ENCODE results near the gene SMIM5.

The SMIM5 gene

DNA sequence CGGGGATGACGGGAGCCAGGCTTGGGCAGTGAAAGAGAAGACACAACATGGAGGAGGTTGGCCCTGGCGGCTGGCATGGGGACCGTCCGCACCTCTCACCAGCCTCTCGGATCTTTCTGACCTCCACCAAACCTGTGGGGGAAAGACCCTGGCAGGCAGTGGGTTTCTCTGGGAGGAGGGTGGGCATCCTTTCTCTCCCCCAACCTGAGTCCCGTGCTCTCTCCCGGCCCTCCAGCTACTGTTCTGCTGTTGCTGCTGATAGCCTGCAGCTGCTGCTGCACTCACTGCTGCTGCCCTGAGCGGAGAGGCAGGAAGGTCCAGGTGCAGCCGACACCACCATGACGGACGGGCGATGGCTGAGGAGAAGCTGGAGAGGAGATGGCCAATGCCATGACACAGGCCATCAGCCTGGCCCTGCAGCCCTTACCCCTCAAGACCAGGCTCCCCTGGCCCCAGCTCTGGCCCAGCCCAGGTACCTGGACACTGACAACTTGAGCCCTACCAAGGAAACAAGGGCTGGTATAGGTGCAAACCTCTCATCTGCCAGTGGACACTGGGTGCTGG lies 7.4 kb downstream of the SMIM5 start:
- DNase-seq (ENCODE audit: low spot score) = no peak

DNA sequence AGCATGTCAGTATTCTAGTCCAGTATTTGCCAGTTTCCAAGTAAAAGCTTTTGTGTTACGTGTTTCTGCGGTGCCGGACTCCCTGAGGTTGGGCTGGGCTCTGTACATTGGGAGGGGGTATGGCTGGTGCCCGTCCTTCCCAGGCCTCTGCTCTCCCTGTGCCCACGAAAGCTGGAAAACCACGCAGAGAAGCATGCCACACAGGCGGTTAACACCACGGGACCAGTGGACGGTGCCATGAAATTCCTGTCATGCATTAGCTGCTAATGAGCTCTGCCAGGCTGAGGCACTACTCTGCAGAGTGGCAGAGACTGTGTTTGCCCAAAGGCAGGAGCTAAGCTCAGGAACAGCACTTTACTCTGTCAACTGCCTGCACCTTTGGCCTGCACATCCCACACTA lies 8.1 kb downstream of the SMIM5 start:
- no peak for DNase-seq (ENCODE audit: low spot score)

DNA sequence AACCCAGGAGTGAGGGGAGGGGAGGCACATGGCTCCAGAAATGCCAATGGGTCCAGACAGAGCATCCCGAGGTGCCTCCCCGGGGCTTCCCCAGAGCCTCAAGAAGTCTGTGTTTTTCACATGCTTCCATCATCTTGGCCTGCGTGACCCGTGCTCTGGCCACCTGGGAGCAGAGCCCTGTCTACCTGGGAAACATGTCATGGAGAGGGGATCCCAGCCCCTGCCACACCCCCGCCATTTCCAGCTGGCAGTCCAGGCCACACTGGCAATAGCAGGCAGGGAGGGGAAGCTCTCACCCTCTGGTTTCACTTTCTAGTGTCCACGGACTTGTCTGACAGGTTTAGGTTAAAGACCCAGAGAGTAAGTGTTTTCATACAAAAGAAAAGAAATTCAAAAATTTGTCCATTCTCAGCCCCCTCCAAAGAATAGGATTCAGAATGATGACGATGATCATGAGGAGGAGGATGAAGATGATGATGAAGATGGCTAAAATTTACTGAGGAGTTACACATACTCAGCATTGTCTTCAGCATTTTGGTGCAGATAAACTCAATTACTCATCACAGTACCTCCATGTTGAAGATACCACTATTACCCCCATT lies 9.0 kb downstream of the SMIM5 start:
- no peak for DNase-seq (ENCODE audit: low spot score)

DNA sequence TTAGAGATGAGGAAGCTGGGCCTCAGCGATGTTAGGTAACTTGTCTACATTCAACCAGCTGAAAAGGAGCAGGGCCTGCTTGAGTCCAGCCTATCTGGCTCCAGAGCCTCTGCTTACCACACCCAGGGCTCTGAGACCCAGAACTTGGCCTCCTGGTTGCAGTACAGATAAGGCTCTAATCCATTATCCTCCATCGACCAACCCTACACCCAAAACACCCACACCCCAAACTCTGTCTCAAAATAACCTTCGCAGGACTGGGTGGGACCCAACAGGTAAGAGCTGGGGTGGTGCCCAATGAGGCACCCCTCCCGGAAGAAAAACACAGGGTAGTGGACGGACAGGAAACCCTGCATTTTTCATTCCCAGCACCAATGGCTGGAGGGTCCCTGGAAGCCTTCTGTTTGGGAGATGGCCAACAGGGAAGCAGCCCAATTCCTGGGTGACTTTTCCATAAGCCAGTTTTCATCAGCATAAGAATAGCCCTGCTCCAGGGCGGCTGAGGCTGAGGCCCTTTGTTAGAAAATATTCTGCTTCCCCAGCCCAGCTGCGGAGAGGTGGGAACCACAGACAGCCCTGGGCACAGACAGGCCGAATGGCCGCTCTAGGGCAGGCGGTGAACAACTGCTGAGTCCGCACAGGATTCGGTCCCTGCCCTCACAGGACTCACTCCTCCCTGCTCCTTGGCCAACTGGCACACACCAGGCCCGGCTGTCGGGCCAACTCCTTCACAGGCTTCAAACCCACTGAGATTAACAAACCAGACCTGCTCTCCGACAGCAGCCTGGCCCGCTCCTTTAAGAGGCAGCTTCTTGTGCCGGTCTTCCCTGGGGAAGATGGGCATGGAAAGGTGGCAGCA lies 9.8 kb downstream of the SMIM5 start:
- DNase-seq (ENCODE audit: low spot score) = no peak

GRCh38 chr17:75643643-75644017 lies 10.4 kb downstream of the SMIM5 start:
- DNase-seq (ENCODE audit: low spot score) = no peak

DNA sequence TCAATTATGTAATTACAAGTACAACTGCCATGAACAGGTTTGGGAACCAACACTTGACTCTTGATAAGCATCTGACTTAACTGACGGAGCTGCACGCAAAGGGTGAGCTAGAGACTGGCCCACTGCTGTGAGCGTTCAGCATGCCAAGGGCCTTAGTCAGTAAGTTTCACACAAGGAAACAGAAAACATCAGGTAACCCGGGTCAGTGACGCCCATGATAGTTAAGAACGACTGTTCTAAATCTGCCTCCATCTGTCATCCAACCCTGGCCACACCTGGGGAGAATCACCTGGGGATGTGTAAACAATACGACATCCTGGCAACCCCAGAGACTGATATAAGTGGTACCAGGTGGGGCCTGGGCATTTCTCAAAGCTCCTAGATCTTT lies 12.3 kb downstream of the SMIM5 start:
- DNase-seq (ENCODE audit: low spot score) = no peak

DNA sequence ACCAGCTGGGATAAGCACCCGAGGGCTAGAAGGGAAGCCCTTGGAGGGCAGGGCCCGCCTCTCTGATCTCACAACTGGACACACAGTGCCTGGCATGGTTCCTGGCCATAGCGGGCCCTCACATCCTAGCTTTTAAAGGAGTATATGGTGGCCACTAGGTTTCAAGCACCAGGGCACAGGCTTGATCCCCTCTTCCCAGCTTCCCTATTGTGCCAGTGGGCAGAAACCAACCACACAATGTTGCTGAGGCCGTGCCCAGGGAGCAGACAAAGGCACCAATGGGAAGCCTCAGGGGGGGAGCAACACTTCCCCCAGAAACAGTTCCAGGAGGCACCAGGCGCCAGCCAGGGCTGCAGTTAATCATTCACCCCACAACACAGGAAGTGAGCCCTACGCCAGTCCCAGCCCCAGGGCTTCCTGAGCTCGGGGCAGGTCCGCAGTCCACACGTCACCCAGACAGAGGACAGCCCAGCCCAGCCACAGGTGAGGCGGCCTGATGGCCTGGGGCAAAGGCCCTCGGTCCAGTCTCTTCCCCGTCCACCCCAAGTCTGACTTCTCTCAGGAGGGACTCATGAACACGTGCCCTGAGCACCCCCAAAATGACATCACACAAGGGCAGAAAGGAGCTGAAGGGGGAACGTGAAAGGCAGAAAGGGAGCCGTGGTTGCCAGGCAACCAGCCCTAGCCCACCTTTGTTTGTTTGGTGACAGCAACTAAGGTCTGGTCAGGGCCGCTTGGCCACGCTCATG lies 12.8 kb downstream of the SMIM5 start:
- DNase-seq (ENCODE audit: low spot score) = peak; percentile 86

GRCh38 chr17:75646638-75646992 lies 13.4 kb downstream of the SMIM5 start:
- DNase-seq (ENCODE audit: low spot score) = no peak

DNA sequence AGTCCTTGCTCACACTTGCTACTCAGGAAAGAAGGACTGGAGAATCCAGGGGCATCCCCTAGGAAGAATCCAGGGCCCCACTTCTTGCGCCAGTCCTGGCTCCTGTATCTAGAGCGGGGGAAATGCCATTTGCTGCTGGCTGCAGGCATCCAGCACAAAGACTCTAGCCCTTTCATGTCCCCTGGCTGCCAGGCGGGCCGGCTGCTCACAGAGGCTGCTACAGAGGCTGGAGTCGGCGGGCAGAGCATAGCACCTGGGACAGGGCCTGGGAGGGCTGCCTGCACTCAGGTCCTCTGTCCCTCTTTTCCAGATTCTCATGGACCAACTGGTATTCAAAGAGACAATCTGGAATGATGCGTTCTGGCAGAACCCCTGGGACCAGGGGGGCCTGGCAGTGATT lies 13.8 kb downstream of the SMIM5 start:
- no peak for DNase-seq (ENCODE audit: low spot score)

DNA sequence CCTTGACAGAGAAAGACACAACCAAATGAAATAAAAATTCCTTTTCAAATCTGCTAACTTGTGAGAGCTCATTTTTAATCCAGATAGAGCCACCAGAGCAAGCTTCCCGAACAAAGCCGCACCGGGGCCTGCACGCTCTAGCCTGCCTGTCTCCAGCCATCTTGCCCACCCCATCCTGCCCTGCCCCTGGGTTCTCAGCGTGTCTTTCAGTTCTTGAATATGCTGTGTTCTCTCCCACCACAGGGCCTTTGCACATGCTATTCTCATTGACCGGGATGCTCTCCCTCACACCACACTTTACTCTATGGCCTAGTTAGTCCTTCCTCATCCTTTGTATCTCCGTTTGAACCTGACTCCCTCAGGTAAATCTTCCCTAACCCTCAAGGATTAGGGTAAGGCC lies 14.7 kb downstream of the SMIM5 start:
- no peak for DNase-seq (ENCODE audit: low spot score)

DNA sequence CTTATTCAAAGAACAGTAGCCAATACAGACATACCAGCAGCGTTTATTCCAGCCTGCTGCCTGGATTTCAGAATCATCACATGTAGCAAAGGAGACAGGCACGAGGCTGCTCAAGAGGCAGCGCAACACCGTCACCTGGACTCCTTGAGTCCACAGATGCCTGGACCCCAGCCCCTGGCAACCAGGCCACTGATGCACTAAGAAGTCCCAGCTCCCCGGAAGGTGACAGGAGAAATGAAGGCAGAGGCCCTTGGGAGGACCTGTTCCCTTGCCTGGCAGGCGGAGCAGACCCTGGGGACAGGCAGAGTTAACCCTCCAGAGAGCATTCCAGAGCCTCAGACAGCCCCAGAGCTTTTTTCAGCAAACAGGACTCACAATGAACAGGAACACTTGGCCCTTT lies 16.5 kb downstream of the SMIM5 start:
- no peak for DNase-seq (ENCODE audit: low spot score)

DNA sequence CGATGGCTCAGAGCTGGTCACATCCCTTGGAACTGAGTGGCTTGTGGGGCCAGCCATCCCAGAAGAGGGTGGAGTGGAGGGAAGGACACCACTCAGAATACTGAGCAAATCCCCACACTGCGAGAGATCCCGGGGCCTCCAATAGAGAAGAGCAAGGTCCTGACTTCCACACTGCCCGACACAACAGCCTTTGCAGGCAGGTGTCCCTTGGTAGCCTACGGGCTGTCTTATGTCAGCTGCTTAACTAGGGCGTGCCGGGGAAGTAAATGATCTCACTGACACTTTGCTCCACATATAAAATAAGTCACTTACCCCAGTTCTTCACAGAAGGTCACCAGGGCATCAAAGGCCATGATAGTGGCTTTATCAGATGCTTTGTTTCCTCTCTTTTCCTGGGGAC lies 17.6 kb downstream of the SMIM5 start:
- DNase-seq (ENCODE audit: low spot score) = no peak

GRCh38 chr17:75652341-75652740 lies 19.1 kb downstream of the SMIM5 start:
- DNase-seq (ENCODE audit: low spot score) = no peak

- DNase-seq (ENCODE audit: low spot score) = no peak
These were observed 19.8 kb downstream of the SMIM5 start for GRCh38 chr17:75652934-75653549.

GRCh38 chr17:75654176-75654575 lies 20.9 kb downstream of the SMIM5 start:
- DNase-seq (ENCODE audit: low spot score) = no peak

DNA sequence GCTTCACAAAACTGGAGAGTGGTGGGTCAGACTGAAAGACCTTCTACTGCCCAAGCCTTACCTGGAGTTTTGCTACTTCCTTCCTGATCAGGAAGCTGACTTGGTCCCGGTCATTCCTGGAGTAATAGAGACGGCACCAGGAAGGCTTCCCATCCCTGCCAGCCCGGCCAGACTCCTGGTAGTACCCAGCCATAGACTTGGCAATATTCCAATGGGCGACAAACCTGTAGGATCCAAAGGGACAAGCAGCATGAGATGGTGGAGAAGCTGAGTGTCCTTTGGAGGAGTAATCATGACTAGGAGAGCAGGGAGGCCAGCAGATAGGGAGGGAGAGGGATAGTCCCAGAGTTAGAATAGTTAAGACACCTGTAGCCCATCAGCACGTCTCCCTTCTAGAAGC lies 25.0 kb downstream of the SMIM5 start:
- no peak for DNase-seq (ENCODE audit: low spot score)

DNA sequence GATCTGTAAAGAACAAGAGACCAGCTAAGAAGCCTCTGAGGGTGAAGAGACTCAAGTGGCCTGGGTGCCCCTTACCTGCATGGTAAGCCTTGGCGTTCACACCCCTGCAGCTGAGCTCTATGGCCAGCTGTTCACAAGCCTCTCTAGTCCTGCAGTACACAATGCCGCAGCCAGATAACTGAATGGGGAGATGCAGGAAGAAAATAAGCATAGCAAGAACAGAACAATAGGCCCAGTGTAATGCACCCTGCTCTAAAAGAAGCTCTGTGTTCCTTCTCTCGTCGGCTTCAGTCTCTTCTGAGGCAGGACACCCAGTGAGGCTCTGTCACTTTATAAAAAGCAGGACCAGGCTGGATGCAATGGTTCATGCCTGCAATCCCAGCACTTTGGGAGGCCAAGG lies 28.3 kb downstream of the SMIM5 start:
- DNase-seq (ENCODE audit: low spot score) = no peak

GRCh38 chr17:75662511-75662910 lies 29.3 kb downstream of the SMIM5 start:
- no peak for DNase-seq (ENCODE audit: low spot score)

DNA sequence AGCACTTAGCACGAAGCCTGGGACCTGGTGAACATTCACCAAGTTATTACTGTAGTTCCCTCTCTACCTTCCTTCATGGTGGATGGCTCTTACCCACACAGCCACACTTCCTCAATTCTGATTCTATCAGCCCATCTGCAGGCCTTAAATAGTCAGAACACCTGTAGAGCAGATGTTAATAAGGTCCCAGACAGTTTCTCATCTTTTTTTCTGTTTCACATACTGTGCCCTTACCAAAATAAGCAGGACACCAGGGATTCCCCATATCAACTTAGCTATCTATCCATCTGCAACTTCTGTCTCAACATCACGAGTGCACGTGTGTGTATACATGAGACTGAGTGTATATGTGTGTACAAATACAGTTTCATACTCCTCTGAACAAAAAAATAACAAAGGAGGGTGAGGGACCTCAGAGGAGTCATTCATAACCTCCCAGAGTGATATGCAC lies 30.9 kb downstream of the SMIM5 start:
- no peak for DNase-seq (ENCODE audit: low spot score)

DNA sequence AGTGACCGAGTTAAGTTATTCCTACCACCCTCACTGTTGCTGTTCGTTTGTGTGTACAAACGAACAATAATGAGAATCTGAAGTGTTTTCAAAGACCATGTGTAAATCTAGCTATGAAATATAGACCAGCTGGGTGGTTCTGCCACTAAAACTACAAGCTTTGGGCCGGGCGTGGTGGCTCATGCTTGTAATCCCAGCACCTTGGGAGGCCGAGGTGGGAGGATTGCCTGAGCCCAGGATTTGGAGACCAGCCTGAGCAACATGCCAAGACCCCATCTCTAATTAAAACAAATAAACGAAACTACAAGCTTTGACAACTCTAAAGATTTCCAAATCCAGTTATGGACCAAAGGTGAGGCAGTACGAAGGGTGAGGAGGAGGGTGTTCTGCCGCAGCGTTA lies 32.7 kb downstream of the SMIM5 start:
- DNase-seq (ENCODE audit: low spot score) = no peak

DNA sequence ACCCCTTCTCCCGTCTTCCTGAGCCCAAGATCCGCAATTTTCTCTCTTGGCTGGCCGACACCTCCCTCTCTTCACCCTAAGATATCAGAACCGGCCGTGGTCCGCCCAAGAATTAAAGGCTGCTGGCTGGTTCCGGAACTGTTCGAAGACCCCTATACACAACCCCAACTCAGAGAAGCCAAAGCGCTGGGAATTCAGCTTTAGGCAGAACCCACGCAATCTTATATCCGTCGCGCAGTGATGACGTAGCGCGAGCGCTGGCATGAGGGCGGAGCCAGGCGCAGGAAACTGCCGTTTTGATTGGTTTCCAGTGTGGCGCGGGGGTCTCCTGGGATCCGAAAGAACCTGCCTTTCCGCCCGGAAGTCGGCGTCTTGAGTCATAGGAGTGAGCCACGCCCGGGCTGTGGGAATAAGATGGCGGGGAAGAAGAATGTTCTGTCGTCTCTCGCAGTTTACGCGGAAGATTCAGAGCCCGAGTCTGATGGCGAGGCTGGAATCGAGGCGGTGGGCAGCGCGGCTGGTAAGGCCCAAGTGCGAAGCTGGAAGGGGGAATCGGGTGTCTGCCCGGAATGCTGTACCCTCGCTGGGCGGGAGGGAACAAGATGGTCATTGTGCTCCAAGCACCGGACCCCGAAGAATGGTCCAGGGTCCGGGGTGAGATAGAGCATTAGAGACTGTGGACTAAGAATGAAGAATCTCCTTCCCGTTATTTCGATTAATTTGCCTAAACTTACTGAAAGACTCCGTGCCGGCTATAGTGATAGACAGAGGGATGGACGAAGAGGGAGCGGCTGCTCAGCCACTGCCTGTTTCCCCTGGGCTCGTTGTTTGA lies 33.9 kb downstream of the SMIM5 start, which contains the start of the genes RECQL5 and SAP30BP:
TSS of gene RECQL5 (minus strand) at position 196 of the 832 bp plus-strand sequence. CDS start 597 bp downstream, outside the sequence.
TSS of gene SAP30BP (plus strand) at position 380 of the 832 bp plus-strand sequence. CDS start at position 415, 35 bp downstream.
- DNase-seq (ENCODE audit: low spot score) = peak; percentile 97

Measured in kidney capillary endothelial cell (primary cell).